Astrocyte of the spinal cord (primary cell): ENCODE results near the gene AK5.
A peak's percentile ranks its signal among the peaks of the same experiment; 100 is the strongest.

Source experiments
- DNase-seq: peaks from one replicate; pipeline ENCODE4 v3.0.0; 2011; ENCODE audit warnings: low read depth, low spot score
- H3K4me3 ChIP-seq: 2 replicates; pipeline ENCODE4 v1.5.1; 2011; ENCODE audit warnings: low read depth, mild to moderate bottlenecking, low read length, moderate library complexity
- CTCF ChIP-seq: IDR thresholded peaks from 2 replicates; pipeline ENCODE4 v1.5.1; 2012; ENCODE audit warnings: low read depth, mild to moderate bottlenecking, low read length, inconsistent platforms
- in situ Hi-C: cut with HindIII; loops from 2 replicates; pipeline ENCODE4 v1.10.0; 2017; ENCODE audit warnings: low sequenced_read_pairs

Gene AK5

DNA sequence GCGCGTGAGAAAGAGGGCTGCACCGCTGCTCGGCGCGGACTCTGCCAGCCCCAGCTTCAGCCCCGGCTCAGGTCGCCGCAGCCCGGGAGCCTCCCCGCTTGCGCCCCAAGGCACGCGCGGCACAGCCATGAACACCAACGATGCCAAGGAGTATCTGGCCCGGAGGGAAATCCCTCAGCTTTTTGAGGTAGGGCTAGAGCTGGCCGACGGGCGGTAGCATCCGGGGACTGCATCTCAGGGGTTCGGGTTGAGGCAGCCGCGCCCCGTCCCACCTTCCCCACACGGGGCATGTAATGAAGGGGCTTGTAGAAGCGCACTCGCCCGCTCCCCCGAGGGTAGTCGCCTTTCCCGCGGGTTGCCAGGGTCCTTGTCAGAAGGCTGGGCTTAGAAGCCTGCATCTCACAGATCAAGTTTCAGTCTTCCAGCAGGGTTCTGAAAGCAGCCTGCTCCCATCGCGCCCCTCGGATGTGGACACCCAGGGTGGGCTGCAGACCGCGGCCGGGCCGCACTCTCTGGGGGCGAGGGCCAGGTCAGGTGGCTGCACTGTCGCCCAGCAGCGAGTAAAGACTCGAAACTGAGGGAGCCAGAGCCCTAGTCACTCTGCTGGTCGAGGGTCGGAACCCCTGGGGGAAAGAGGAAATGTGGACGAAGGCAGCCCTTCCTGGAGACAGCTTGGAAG is 507 bp downstream of the AK5 start:
- in situ Hi-C loops: no loop called here
- peak overlapping the region; percentile 68 for H3K4me3 ChIP-seq
- no peak for TF ChIP-seq CTCF
- DNase-seq: peak; percentile 36

DNA sequence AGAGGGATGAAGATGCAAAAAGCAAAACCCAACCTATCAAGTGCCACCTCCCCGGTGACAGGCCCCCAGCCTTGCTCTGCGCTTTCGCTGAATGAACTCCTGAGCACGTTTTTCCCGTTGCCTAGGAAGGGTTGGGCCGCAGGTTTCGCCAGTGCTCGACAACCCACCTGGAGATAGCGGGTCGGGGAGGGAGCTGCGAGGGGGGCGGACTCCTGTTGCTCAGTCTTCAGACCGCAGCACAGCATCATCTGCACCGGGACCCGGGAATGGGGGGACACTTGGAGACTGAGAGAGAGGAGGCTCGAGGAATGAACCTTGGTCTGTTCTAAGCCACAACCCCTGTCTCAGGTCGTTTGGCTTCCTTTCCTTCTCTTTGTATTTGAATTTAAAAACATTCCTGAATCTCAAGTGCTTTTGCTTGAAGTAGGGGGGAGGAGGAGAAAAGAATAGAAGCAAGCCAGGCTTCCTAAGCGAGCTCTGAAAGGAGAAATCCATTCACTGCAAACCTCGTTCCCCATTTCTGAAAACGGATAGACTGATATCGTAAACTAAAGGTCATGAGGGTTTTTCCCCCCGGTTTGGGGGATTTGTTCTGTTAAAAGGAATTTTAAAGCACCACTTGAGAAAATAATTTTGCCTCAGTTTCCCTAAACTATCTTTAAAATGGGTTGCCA is 1.2 kb downstream of the AK5 start:
- DNase-seq: peak; percentile 14
- in situ Hi-C loops: no loop called here
- TF ChIP-seq CTCF: no peak
- peak overlapping the region; percentile 68 for H3K4me3 ChIP-seq

DNA sequence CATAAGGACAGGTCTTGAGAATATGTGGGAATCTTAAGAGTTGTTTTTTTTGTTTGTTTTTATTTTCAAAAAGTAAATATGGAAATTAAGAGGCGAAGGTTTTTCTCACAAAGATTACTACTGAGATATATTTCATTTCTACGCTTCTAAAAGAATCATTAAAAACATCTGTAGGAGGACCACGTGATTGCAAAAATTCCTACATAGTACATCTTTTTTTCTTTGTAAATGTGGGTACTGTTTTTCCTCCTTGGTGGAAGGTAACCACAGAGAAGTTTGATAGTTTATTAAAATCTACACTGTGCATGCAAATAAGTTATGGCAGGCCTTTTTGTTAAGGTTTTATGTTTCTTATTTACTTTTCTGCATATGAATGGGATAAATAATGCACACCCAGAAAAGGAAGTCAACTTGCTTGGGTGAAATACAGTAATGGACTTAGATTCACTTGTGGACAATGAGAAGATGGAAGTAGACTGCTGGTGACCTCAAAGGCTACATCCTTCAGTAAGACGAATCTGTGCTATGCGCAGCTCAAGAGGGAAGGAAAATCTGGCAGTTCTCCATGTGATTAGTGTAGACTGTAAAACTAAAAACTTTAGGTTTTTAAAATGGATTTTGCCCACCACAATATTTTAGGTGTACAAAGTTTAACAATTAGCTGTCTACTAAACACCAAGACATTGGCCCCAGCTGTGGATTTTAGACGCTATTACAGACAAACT is 2.0 kb downstream of the AK5 start:
- in situ Hi-C loops: no loop called here
- no peak for DNase-seq
- H3K4me3 ChIP-seq: no peak overlapping the region
- no peak for TF ChIP-seq CTCF

- TF ChIP-seq CTCF: no peak
- in situ Hi-C loops: no loop called here
- DNase-seq: no peak
- H3K4me3 ChIP-seq: no peak overlapping the region
These were observed 5.7 kb downstream of the AK5 start for GRCh38 chr1:77287535-77287934.

GRCh38 chr1:77288275-77288674 is 6.5 kb downstream of the AK5 start:
- TF ChIP-seq CTCF: no peak
- DNase-seq: no peak

GRCh38 chr1:77290576-77290975 is 8.8 kb downstream of the AK5 start:
- no peak for DNase-seq
- TF ChIP-seq CTCF: no peak
- in situ Hi-C loops: no loop called here
- H3K4me3 ChIP-seq: no peak overlapping the region

More at GRCh38 chr1:77288275-77288674, 6.5 kb downstream of the AK5 start:
- no peak overlapping the region for H3K4me3 ChIP-seq
- in situ Hi-C loops: no loop called here
